Activated CD8-positive, alpha-beta T cell treated with anti-CD3 and anti-CD28 coated beads for 36 hours (primary cell): ENCODE results near the gene RNPS1. TPM values are rescaled to one million over a fixed set of nuclear protein-coding genes. Genes with fewer than 3 reads are reported as not detected.

Experiments used
- ATAC-seq: fragments of 200-7000 bp; cut with Tn5 transposase; one replicate; pipeline ENCODE4 v1.10.0; 2021; ENCODE audit warnings: mild to moderate bottlenecking, moderate library complexity
- CTCF ChIA-PET: fragments of 350-600 bp; sonication (Branson Sonifier 250); formaldehyde crosslinking; loops from one replicate; lab custom pipeline; 2021; ENCODE audit warnings: antibody characterized with exemption; lab: Charles Lee
- POLR2A ChIA-PET: fragments of 350-600 bp; sonication (Branson Sonifier 250); formaldehyde crosslinking; loops from one replicate; lab custom pipeline; 2021; ENCODE audit warnings: antibody characterized with exemption; lab: Charles Lee
- DNase-seq: peaks from one replicate; pipeline ENCODE4 v3.0.0-alpha.2; 2020
- H3K27ac Mint-ChIP-seq: one replicate; pipeline ENCODE4 v1.8.0; 2021; ENCODE audit warnings: mild to moderate bottlenecking, mixed read lengths
- H3K27me3 Mint-ChIP-seq: one replicate; pipeline ENCODE4 v1.8.0; 2021; ENCODE audit warnings: mixed read lengths
- H3K36me3 Mint-ChIP-seq: one replicate; pipeline ENCODE4 v1.8.0; 2021; ENCODE audit warnings: low read depth, mixed read lengths
- H3K4me1 Mint-ChIP-seq: one replicate; pipeline ENCODE4 v1.8.0; 2021; ENCODE audit warnings: low read depth, mixed read lengths
- H3K4me3 Mint-ChIP-seq: one replicate; pipeline ENCODE4 v1.8.0; 2021; ENCODE audit warnings: mild to moderate bottlenecking, moderate library complexity, mixed read lengths
- H3K9me3 Mint-ChIP-seq: one replicate; pipeline ENCODE4 v1.8.0; 2021; ENCODE audit warnings: mixed read lengths
- intact Hi-C: fragments of 100-400 bp; cut with micrococcal nuclease; formaldehyde crosslinking; loops from one replicate; pipeline ENCODE4 v1.10.0; 2022
- total RNA-seq, 2 experiments: library from RNA; stranded (reverse); gene quantifications; one replicate each; pipeline ENCODE4 v1.2.3, GENCODE V29; 2021
- TF ChIP-seq, protein P1 (sequence below): fragments of 200-600 bp; IDR thresholded peaks from one replicate; pipeline ENCODE4 v1.8.0; 2022; ENCODE audit warnings: antibody characterized with exemption, mild to moderate bottlenecking

RNPS1 gene
- total RNA-seq, 2 experiments from 2014 or later = 334 to 358 TPM

DNA sequence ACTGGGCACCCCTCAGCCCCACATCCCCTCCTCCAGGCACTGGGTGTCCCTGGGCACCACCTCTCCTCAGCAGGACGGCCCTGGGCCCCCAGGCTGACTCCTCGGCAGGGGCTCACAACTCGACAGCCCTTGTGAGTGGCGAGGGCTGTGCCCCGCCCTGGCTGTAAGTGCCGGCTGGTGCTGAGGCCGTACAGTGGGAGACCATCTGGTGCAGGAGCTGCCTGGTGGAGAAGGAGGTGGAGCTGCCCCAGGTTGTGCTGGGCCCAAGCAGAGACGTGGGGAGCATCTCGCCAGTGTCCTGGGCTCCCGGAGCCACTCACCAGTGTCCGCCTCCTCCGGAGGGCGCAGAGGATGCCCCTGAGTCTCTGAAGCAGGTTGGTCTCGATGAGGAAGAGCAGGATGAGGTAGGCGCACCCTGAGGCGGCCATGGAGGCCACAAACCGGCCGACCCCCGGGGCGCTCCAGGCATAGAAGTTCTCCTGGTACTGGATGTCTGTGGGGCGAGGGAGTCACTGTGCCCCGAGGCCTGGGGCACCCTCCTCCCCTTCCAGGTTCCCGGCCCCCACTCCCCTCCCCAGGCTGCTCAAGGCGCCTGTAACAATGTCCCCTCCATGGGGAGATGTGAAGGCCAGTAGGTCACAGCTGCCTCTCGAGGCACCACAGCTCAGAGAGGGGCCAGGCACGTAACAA lies 15.1 kb upstream of the RNPS1 start:
- intact Hi-C loops = no loop called here
- ChIA-PET POLR2A (no interaction called here), CTCF (no interaction called here)
- Mint-ChIP-seq H3K4me3 (no peak overlapping the region), H3K4me1 (no peaks in the 10 kb centered on the region), H3K36me3 (no peaks in the 10 kb centered on the region), H3K27ac (no peak overlapping the region), H3K27me3 (no peaks in the 10 kb centered on the region), H3K9me3 (no peaks in the 10 kb centered on the region)
- TF ChIP-seq, protein P1, sequence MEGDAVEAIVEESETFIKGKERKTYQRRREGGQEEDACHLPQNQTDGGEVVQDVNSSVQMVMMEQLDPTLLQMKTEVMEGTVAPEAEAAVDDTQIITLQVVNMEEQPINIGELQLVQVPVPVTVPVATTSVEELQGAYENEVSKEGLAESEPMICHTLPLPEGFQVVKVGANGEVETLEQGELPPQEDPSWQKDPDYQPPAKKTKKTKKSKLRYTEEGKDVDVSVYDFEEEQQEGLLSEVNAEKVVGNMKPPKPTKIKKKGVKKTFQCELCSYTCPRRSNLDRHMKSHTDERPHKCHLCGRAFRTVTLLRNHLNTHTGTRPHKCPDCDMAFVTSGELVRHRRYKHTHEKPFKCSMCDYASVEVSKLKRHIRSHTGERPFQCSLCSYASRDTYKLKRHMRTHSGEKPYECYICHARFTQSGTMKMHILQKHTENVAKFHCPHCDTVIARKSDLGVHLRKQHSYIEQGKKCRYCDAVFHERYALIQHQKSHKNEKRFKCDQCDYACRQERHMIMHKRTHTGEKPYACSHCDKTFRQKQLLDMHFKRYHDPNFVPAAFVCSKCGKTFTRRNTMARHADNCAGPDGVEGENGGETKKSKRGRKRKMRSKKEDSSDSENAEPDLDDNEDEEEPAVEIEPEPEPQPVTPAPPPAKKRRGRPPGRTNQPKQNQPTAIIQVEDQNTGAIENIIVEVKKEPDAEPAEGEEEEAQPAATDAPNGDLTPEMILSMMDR = no peak
- ATAC-seq (no peak), DNase-seq (no peak)

DNA sequence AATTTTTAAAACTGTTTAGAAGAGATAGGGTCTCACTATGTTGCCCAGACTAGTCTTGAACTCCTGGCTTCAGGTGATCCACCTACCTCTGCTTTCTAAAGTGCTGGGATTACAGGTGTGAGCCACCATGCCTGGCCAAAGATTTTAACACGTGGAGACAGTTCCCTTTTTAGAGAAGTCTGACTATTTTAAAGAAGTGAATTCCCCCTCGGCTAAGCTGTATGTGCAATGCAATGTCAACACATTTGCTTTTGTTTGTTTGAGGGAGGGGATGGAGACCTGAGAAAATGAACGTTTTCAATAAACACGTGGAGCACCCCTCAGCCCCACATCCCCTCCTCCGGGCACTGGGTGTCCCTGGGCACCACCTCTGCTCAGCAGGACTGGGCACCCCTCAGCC lies 14.3 kb upstream of the RNPS1 start:
- ChIA-PET CTCF (interaction anchor here (1.6 kb wide), 1 partner anchor 58 kb away, joined by 3 read pairs; the partner anchor contains the start of gene ABCA3), POLR2A (no interaction called here)
- H3K9me3 Mint-ChIP-seq = no peaks in the 10 kb centered on the region
- DNase-seq (no peak), ATAC-seq (no peak)
- no peaks in the 10 kb centered on the region for H3K4me1 Mint-ChIP-seq
- TF ChIP-seq, protein P1 = no peak
- H3K27ac Mint-ChIP-seq = no peak overlapping the region
- no peak overlapping the region for H3K4me3 Mint-ChIP-seq
- H3K36me3 Mint-ChIP-seq = no peaks in the 10 kb centered on the region
- no peaks in the 10 kb centered on the region for H3K27me3 Mint-ChIP-seq
- intact Hi-C loops = no loop called here

DNA sequence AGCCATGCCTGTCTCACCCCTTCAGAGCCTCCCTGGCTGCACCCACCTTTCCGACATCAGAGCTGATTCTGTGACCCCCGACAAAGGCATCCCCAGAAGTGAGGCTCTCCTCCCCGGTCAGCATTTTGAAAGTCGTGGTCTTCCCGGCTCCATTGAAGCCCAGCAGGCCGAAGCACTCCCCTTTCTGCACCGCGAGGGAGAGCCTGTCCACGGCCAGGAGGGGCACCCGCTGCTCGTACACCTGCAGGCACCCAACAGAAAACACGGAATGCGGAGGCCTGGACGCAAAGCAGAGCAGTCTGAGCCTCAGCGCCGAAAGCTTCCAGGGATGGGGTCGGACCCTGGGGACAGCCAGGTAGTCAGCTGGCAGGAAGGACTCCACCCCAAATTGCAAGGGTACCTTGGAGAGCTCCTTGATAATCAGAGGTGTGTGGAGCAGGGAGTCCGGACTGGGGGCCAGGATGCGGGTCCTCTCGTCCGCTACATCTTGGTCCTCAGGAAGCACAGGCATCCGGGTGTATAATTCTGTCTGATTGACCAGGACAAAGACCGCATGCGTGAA lies 13.1 kb upstream of the RNPS1 start:
- DNase-seq = no peak
- H3K36me3 Mint-ChIP-seq = no peaks in the 10 kb centered on the region
- intact Hi-C loops = no loop called here
- POLR2A ChIA-PET = no interaction called here
- no peak overlapping the region for H3K27ac Mint-ChIP-seq
- H3K27me3 Mint-ChIP-seq = no peaks in the 10 kb centered on the region
- no peaks in the 10 kb centered on the region for H3K4me1 Mint-ChIP-seq
- H3K9me3 Mint-ChIP-seq = no peaks in the 10 kb centered on the region
- CTCF ChIA-PET = interaction anchor here (1.6 kb wide), 1 partner anchor 59 kb away, joined by 3 read pairs; the partner anchor contains the start of gene ABCA3
- TF ChIP-seq, protein P1 = no peak
- ATAC-seq = no peak
- no peak overlapping the region for H3K4me3 Mint-ChIP-seq

DNA sequence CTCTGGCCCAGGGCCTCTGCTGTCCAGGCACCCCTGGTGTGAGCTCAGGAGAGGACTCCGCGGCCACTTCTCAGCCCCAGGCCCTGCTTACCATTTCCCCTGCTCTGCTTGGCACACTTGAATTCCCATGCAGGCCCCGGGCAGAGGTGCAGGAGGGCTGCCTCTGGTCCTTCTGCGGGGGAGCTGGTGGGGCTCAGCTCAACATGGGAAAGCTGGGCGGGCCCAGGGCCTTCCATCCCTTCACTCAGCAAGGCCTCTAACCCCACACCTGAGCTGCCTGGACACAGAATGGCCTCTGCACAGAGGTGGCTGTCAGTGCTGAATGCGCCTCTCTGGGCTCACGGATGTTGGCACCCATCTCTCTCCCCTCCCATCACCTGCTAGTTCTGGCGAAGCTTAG lies 12.5 kb upstream of the RNPS1 start:
- no peak overlapping the region for H3K27ac Mint-ChIP-seq
- DNase-seq = no peak
- TF ChIP-seq, protein P1 = no peak
- H3K9me3 Mint-ChIP-seq = no peaks in the 10 kb centered on the region
- intact Hi-C loops = no loop called here
- POLR2A ChIA-PET = no interaction called here
- no peaks in the 10 kb centered on the region for H3K27me3 Mint-ChIP-seq
- H3K4me3 Mint-ChIP-seq = no peak overlapping the region
- ATAC-seq = no peak
- CTCF ChIA-PET = no interaction called here
- no peaks in the 10 kb centered on the region for H3K36me3 Mint-ChIP-seq
- H3K4me1 Mint-ChIP-seq = no peaks in the 10 kb centered on the region
